Panc1 (cell line): ENCODE data around the gene DTD1. TPM values are rescaled to one million over a fixed set of nuclear protein-coding genes. Genes with fewer than 3 reads are reported as not detected.

ENCODE experiments used
- ATAC-seq: fragments of 200-7000 bp; cut with Tn5 transposase; 2 replicates; pipeline ENCODE4 v1.9.1; 2020; ENCODE audit warnings: mild to moderate bottlenecking, moderate library complexity
- BruUV-seq: library from RNA; stranded (reverse); fragments of 400-500 nt; replicated peaks from 2 replicates; lab custom pipeline; 2021; lab: Mats Ljungman, UMichigan
- CTCF ChIA-PET: fragments of 300-600 bp; sonication (Branson Sonifier 250); formaldehyde crosslinking; loops from one replicate; lab custom pipeline; 2022; ENCODE audit warnings: antibody characterized with exemption; lab: Charles Lee
- POLR2A ChIA-PET: fragments of 300-600 bp; sonication (Branson Sonifier 250); formaldehyde crosslinking; loops from one replicate; lab custom pipeline; 2022; ENCODE audit warnings: antibody characterized with exemption; lab: Charles Lee
- DNase-seq: peaks from one replicate; pipeline ENCODE4 v3.0.0-alpha.2; 2010; ENCODE audit warnings: low read depth, low spot score
- H3K27ac ChIP-seq: 2 replicates; pipeline ENCODE4 v1.5.1; 2011; ENCODE audit warnings: mild to moderate bottlenecking, low read length, inconsistent platforms
- H3K27me3 ChIP-seq: fragments of 200-500 bp; sonication (Bioruptor generic); 2 replicates; pipeline ENCODE4 v1.6.0; 2014; ENCODE audit warnings: low read length, inconsistent platforms; ENCODE audit not compliant: control insufficient read depth, insufficient read depth
- H3K36me3 ChIP-seq: fragments of 200-500 bp; sonication (Bioruptor generic); 2 replicates; pipeline ENCODE4 v1.5.1; 2014; ENCODE audit warnings: inconsistent platforms, mild to moderate bottlenecking, low read length, moderate library complexity; ENCODE audit not compliant: control insufficient read depth, insufficient read depth
- H3K4me1 ChIP-seq: 2 replicates; pipeline ENCODE4 v1.5.1; 2011; ENCODE audit warnings: inconsistent platforms, mild to moderate bottlenecking, low read length, moderate library complexity; ENCODE audit not compliant: control insufficient read depth, insufficient read depth
- H3K4me3 ChIP-seq, 2 experiments: 2 replicates each; pipeline ENCODE4 v1.5.1; 2011 to 2012; ENCODE audit warnings: low read depth in 2 of 2, low read length in 2 of 2, mild to moderate bottlenecking in 2 of 2, inconsistent platforms in 1 of 2, moderate library complexity in 1 of 2
- H3K9me3 ChIP-seq: fragments of 200-500 bp; sonication (Bioruptor generic); 2 replicates; pipeline ENCODE4 v1.5.1; 2014; ENCODE audit warnings: low read depth, mild to moderate bottlenecking, inconsistent platforms, low read length, moderate library complexity; ENCODE audit not compliant: control insufficient read depth, insufficient read depth
- CTCF ChIP-seq: fragments of 450-650 bp; IDR thresholded peaks from 2 replicates; pipeline ENCODE4 v1.5.1; 2017; ENCODE audit warnings: mild to moderate bottlenecking
- POLR2AphosphoS5 ChIP-seq: IDR thresholded peaks from 2 replicates; pipeline ENCODE4 v1.6.1; 2012; ENCODE audit warnings: mild to moderate bottlenecking, low read depth, low read length, moderate library complexity
- SIN3A ChIP-seq: IDR thresholded peaks from 2 replicates; pipeline ENCODE4 v1.6.1; 2012; ENCODE audit warnings: low read depth, mild to moderate bottlenecking, low read length, moderate library complexity, borderline replicate concordance; ENCODE audit not compliant: insufficient read depth
- TCF7L2 ChIP-seq: IDR thresholded peaks from 2 replicates; pipeline ENCODE4 v1.6.1; 2011; ENCODE audit warnings: mild to moderate bottlenecking, low read depth, low read length, inconsistent platforms
- in situ Hi-C: cut with HindIII; loops from 2 replicates; pipeline ENCODE4 v1.10.0; 2016; ENCODE audit warnings: low sequenced_read_pairs, low pct_unique_long_range_greater_than_20kb
- intact Hi-C: fragments of 100-400 bp; cut with micrococcal nuclease; formaldehyde crosslinking; loops from one replicate; pipeline ENCODE4 v1.10.0; 2022; ENCODE audit not compliant: unreplicated experiment
- total RNA-seq: library from RNA; stranded (reverse); gene quantifications from one replicate; pipeline ENCODE4 v1.2.1, GENCODE V29; 2021; ENCODE audit not compliant: unreplicated experiment
- TF ChIP-seq, protein P1 (sequence below), 2 experiments: IDR thresholded peaks; 2 replicates each; pipeline ENCODE4 v1.6.1; 2011 to 2012; ENCODE audit warnings: low read depth in 2 of 2, control low read depth in 1 of 2, low read length in 1 of 2, mild to moderate bottlenecking in 1 of 2, moderate library complexity in 1 of 2; ENCODE audit not compliant: insufficient read depth in 1 of 2

The DTD1 gene
- total RNA-seq, 1 experiment from 2014 or later, result 23.6 TPM

DNA sequence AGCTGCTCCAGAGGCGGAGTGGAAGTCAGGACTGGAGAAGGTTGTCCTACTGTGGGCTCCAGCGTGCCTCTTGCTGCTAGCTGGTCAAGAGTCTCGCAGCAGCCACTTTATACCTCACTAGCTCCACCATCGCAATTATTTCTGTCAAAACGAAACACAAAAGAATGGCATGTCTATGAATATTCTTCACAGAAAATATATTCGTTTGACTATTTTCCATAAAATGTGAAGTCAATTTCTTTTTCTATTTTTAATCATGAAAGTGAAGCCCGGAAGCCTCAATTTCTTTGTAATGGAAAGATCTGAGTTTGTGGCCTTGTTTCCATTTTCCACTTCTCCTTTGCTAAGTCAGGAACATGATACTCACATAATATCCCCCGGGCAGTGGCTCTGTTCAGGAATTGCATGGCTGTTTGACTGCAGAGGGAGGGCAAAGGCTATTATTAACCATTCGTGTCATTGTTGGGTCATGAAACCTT, 51.7 kb downstream of the DTD1 start:
- no peak overlapping the region for H3K27ac ChIP-seq
- no peak for ATAC-seq
- BruUV-seq, result no TSS peak
- no peak for DNase-seq
- no peak overlapping the region for H3K4me3 ChIP-seq
- no peak for TF ChIP-seq SIN3A
- no peak for TF ChIP-seq CTCF
- TF ChIP-seq POLR2AphosphoS5, result no peak
- no peak for TF ChIP-seq TCF7L2
- TF ChIP-seq, protein P1, sequence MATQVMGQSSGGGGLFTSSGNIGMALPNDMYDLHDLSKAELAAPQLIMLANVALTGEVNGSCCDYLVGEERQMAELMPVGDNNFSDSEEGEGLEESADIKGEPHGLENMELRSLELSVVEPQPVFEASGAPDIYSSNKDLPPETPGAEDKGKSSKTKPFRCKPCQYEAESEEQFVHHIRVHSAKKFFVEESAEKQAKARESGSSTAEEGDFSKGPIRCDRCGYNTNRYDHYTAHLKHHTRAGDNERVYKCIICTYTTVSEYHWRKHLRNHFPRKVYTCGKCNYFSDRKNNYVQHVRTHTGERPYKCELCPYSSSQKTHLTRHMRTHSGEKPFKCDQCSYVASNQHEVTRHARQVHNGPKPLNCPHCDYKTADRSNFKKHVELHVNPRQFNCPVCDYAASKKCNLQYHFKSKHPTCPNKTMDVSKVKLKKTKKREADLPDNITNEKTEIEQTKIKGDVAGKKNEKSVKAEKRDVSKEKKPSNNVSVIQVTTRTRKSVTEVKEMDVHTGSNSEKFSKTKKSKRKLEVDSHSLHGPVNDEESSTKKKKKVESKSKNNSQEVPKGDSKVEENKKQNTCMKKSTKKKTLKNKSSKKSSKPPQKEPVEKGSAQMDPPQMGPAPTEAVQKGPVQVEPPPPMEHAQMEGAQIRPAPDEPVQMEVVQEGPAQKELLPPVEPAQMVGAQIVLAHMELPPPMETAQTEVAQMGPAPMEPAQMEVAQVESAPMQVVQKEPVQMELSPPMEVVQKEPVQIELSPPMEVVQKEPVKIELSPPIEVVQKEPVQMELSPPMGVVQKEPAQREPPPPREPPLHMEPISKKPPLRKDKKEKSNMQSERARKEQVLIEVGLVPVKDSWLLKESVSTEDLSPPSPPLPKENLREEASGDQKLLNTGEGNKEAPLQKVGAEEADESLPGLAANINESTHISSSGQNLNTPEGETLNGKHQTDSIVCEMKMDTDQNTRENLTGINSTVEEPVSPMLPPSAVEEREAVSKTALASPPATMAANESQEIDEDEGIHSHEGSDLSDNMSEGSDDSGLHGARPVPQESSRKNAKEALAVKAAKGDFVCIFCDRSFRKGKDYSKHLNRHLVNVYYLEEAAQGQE (IDR thresholded peaks at IDR 0.05; ENCODE audit: insufficient read depth in 1 of 2, low read depth in 2 of 2, low read length in 1 of 2), result no peak
- ChIA-PET POLR2A (no interaction called here), CTCF (no interaction called here)
- H3K36me3 ChIP-seq, result no peaks in the 10 kb centered on the region
- intact Hi-C loops (loop anchor here (10.0 kb wide), 1 partner anchor 255 kb away; no protein-coding TSS in a partner anchor), in situ Hi-C loops (no loop called here)
- H3K4me1 ChIP-seq, result no peaks in the 10 kb centered on the region
- no peaks in the 10 kb centered on the region for H3K9me3 ChIP-seq
- H3K27me3 ChIP-seq, result no peaks in the 10 kb centered on the region

- no peak for ATAC-seq
- no peaks in the 10 kb centered on the region for H3K27me3 ChIP-seq
- H3K27ac ChIP-seq, result no peak overlapping the region
Measured at GRCh38 chr20:18645196-18645745, 57.4 kb downstream of the DTD1 start.

More at GRCh38 chr20:18645196-18645745, 57.4 kb downstream of the DTD1 start:
- DNase-seq, result no peak
- Histone ChIP-seq H3K9me3 (no peaks in the 10 kb centered on the region), H3K4me1 (no peaks in the 10 kb centered on the region), H3K36me3 (no peaks in the 10 kb centered on the region), H3K4me3 (no peak overlapping the region)
- intact Hi-C loops, result no loop called here
- in situ Hi-C loops, result no loop called here
- ChIA-PET POLR2A (no interaction called here), CTCF (no interaction called here)
- TF ChIP-seq SIN3A (no peak), CTCF (no peak), TCF7L2 (no peak), POLR2AphosphoS5 (no peak)
- TF ChIP-seq, protein P1 (IDR thresholded peaks at IDR 0.05; ENCODE audit: insufficient read depth in 1 of 2, low read depth in 2 of 2, low read length in 1 of 2), result no peak
- no TSS peak for BruUV-seq
